Measurements from ENCODE around the gene RPS21.

DNA sequence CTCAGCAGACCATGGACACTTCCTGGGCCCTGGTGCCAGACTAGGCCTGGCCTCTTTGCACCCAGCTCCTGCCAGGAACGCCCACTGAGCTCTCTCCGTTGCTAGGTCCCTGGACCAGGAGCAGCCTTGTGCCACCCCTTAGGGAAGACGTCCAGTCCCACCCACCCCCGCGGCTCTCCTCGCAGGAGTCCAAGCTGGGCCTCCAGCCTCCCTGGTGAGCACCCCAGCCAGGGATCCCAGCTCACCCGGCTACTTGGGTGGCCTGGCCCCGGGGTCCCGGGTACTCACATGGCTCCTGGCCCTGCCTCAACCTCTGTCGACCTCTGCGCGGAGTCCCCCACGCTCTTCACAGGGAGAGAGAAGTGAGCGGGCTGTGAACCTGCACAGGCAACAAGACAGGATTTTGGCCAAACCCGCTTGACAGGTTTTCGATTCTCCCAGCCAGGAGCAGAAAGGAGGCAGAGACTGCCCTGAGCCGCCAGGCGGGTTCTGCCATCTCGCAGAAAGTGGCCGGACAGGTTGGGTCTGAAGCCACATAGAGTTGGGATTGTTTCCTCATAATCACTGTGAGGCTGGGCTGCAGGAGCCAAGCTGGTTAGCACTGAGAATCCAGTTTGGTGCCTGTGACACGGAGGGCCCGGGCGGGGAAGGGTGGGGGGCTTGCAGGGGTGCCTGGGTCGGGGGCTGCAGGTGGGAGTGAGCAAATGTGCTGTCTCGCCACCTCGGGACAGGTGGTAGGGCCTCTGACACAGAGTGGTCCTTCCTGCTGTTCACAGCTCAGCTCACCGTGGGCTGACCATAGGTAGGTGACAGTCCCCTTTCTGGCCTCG, 40.5 kb downstream of the RPS21 start, which contains the start of gene RBBP8NL:
- TF ChIP-seq, protein P1, sequence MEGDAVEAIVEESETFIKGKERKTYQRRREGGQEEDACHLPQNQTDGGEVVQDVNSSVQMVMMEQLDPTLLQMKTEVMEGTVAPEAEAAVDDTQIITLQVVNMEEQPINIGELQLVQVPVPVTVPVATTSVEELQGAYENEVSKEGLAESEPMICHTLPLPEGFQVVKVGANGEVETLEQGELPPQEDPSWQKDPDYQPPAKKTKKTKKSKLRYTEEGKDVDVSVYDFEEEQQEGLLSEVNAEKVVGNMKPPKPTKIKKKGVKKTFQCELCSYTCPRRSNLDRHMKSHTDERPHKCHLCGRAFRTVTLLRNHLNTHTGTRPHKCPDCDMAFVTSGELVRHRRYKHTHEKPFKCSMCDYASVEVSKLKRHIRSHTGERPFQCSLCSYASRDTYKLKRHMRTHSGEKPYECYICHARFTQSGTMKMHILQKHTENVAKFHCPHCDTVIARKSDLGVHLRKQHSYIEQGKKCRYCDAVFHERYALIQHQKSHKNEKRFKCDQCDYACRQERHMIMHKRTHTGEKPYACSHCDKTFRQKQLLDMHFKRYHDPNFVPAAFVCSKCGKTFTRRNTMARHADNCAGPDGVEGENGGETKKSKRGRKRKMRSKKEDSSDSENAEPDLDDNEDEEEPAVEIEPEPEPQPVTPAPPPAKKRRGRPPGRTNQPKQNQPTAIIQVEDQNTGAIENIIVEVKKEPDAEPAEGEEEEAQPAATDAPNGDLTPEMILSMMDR (IDR thresholded peaks at IDR 0.05): no peak
- TF ChIP-seq POLR2A (IDR thresholded peaks at IDR 0.05): no peak
- peak; percentile 51 to 66 for TF ChIP-seq POLR2AphosphoS5 (IDR thresholded peaks at IDR 0.05; ENCODE audit: insufficient read depth in 1 of 2, low read depth in 1 of 2)

All from vagina (tissue), 2 donors.